Measurements from ENCODE around the gene SLC19A1. TPM values are rescaled to one million over a fixed set of nuclear protein-coding genes. Genes with fewer than 3 reads are reported as not detected.

The SLC19A1 gene
- polyA plus RNA-seq, 1 of the 3 experiments (the other 2 are of a cell fraction) = 15.0 TPM

DNA sequence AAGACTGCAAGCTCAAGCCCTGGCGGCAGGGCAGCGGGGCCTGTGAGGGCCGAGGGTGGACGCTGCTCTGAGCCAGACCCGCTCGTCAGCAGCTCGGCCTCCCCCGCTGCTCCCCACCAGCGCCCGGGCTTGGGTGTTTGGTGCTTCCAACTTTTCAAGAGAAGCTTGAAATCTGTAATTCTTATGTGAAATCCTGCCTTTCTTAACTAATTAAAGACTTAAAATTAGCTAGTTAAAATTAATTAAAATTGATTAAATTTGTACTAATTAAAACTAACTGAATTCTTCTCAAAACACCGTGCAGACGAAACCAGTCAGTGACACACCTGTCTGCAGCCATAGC lies 14.0 kb upstream of the SLC19A1 start:
- Histone ChIP-seq H2AFZ (ENCODE audit: low read depth) (peak overlapping the region; percentile 86; the same call in 1 of the 2 replicates), H3K9ac (peak overlapping the region; percentile 71; the same call in 1 of the 2 replicates), H3K9me3 (no peaks in the 10 kb centered on the region), H3K9me2 (no peaks in the 10 kb centered on the region), H3F3A (replicated peaks; ENCODE audit: insufficient read depth) (peaks cover 6% of the 10 kb centered on the region), H3K27me3 (ENCODE audit: insufficient read depth) (no peaks in the 10 kb centered on the region), H3K27ac (ENCODE audit: low read depth in 2 of 2, low read length in 1 of 2) (peak overlapping the region; percentile 67 to 85), H3K4me2 (peak overlapping the region; percentile 98), H3K4me1 (ENCODE audit: control insufficient read depth in 1 of 2, insufficient read depth in 2 of 2, low read depth in 1 of 2, low read length in 1 of 2) (peaks cover 0 to 18% of the 10 kb centered on the region in 2 experiments; a peak in 1 of 4 replicates), H4K20me1 (ENCODE audit: insufficient read depth) (no peaks in the 10 kb centered on the region), H3K4me3 (ENCODE audit: low read depth in 2 of 2, low read length in 1 of 2) (peak overlapping the region; percentile 58 to 70), H3K79me2 (ENCODE audit: insufficient read depth) (no peaks in the 10 kb centered on the region), H3K36me3 (replicated peaks in 1 of 2; ENCODE audit: control insufficient read depth in 1 of 2, insufficient read depth in 2 of 2, low read length in 1 of 2) (no peaks in the 10 kb centered on the region)
- 34% methylated on average over 12 of the region's 12 CpGs for WGBS (ENCODE audit: low lambda C conversion rate)
- POLR2A ChIA-PET = interaction anchor here (0.6 to 2.2 kb wide), 16 partner anchors 12 to 671 kb away, joined by 3 to 18 read pairs (median 4); no protein-coding TSS in a partner anchor
- TF ChIP-seq JUND (IDR thresholded peaks at IDR 0.05) = no peak
- TF ChIP-seq TCF12 (IDR thresholded peaks at IDR 0.05) = no peak
- no peak for TF ChIP-seq EP300 (IDR thresholded peaks at IDR 0.05; ENCODE audit: borderline replicate concordance in 1 of 2, low read depth in 1 of 2, low read length in 1 of 2)
- TF ChIP-seq, protein P1, sequence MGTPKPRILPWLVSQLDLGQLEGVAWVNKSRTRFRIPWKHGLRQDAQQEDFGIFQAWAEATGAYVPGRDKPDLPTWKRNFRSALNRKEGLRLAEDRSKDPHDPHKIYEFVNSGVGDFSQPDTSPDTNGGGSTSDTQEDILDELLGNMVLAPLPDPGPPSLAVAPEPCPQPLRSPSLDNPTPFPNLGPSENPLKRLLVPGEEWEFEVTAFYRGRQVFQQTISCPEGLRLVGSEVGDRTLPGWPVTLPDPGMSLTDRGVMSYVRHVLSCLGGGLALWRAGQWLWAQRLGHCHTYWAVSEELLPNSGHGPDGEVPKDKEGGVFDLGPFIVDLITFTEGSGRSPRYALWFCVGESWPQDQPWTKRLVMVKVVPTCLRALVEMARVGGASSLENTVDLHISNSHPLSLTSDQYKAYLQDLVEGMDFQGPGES (IDR thresholded peaks at IDR 0.05; ENCODE audit: low read depth, low read length) = no peak
- no peak for TF ChIP-seq FOXM1 (IDR thresholded peaks at IDR 0.05; ENCODE audit: low read depth)
- TF ChIP-seq, protein P2, sequence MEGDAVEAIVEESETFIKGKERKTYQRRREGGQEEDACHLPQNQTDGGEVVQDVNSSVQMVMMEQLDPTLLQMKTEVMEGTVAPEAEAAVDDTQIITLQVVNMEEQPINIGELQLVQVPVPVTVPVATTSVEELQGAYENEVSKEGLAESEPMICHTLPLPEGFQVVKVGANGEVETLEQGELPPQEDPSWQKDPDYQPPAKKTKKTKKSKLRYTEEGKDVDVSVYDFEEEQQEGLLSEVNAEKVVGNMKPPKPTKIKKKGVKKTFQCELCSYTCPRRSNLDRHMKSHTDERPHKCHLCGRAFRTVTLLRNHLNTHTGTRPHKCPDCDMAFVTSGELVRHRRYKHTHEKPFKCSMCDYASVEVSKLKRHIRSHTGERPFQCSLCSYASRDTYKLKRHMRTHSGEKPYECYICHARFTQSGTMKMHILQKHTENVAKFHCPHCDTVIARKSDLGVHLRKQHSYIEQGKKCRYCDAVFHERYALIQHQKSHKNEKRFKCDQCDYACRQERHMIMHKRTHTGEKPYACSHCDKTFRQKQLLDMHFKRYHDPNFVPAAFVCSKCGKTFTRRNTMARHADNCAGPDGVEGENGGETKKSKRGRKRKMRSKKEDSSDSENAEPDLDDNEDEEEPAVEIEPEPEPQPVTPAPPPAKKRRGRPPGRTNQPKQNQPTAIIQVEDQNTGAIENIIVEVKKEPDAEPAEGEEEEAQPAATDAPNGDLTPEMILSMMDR (IDR thresholded peaks at IDR 0.05) = no peak
- TF ChIP-seq TAF1 (IDR thresholded peaks at IDR 0.05; ENCODE audit: borderline replicate concordance, low read depth, low read length) = no peak
- no peak for TF ChIP-seq NFIC (IDR thresholded peaks at IDR 0.05; ENCODE audit: borderline replicate concordance)
- TF ChIP-seq EZH2phosphoT487 (IDR thresholded peaks at IDR 0.05; ENCODE audit: borderline replicate concordance, low read depth) = no peak
- TF ChIP-seq SIN3A (IDR thresholded peaks at IDR 0.05; ENCODE audit: borderline replicate concordance, low read depth, low read length) = no peak
- TF ChIP-seq POLR2AphosphoS5 (IDR thresholded peaks at IDR 0.05; ENCODE audit: low read depth, low read length) = no peak
- TF ChIP-seq CHD2 (IDR thresholded peaks at IDR 0.05; ENCODE audit: low read length, partially characterized antibody) = no peak
- TF ChIP-seq FOSL2 (IDR thresholded peaks at IDR 0.05; ENCODE audit: borderline replicate concordance, low read depth) = no peak
- no peak for TF ChIP-seq ELF1 (IDR thresholded peaks at IDR 0.05)
- TF ChIP-seq RAD21 (IDR thresholded peaks at IDR 0.05; ENCODE audit: low read length) = no peak
- TF ChIP-seq, protein P3, sequence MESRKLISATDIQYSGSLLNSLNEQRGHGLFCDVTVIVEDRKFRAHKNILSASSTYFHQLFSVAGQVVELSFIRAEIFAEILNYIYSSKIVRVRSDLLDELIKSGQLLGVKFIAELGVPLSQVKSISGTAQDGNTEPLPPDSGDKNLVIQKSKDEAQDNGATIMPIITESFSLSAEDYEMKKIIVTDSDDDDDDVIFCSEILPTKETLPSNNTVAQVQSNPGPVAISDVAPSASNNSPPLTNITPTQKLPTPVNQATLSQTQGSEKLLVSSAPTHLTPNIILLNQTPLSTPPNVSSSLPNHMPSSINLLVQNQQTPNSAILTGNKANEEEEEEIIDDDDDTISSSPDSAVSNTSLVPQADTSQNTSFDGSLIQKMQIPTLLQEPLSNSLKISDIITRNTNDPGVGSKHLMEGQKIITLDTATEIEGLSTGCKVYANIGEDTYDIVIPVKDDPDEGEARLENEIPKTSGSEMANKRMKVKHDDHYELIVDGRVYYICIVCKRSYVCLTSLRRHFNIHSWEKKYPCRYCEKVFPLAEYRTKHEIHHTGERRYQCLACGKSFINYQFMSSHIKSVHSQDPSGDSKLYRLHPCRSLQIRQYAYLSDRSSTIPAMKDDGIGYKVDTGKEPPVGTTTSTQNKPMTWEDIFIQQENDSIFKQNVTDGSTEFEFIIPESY (IDR thresholded peaks at IDR 0.05; ENCODE audit: borderline replicate concordance, low read depth) = no peak
- no peak for DNase-seq
- CTCF ChIA-PET = interaction anchor here (0.6 to 7.4 kb wide), 79 partner anchors 8 to 684 kb away, joined by 3 to 135 read pairs (median 5); no protein-coding TSS in a partner anchor

All from SK-N-SH (cell line).